DLD1 (cell line): ENCODE results near the gene SUPT16H.
"Not testable (repeated sequence)": the region's sequence is repeated elsewhere in the genome, so short reads cannot be mapped to it uniquely, and the experiment has no call there.

Experiments used
- in situ Hi-C: cut with HindIII; loops from 2 replicates; pipeline ENCODE4 v1.10.0; 2017; ENCODE audit warnings: low sequenced_read_pairs

SUPT16H gene

GRCh38 chr14:21307637-21308036, 76.2 kb downstream of the SUPT16H start:
- in situ Hi-C loops, result no loop called here

- in situ Hi-C loops, result not testable (repeated sequence)
Measured at GRCh38 chr14:21302836-21303140, 81.0 kb downstream of the SUPT16H start.

GRCh38 chr14:21302013-21302835, 81.6 kb downstream of the SUPT16H start:
- in situ Hi-C loops, result no loop called here
